NOMO-1 treated with dmso at 0.1 percent for 144 hours (cell line): ENCODE results near the gene CLCN7.
"Not testable (repeated sequence)": the region's sequence is repeated elsewhere in the genome, so short reads cannot be mapped to it uniquely, and the experiment has no call there.

Experiments
- DNase-seq: peaks from one replicate; lab custom pipeline; 2025; ENCODE audit not compliant: unreplicated experiment; lab: John Stamatoyannopoulos, UW

The CLCN7 gene

DNA sequence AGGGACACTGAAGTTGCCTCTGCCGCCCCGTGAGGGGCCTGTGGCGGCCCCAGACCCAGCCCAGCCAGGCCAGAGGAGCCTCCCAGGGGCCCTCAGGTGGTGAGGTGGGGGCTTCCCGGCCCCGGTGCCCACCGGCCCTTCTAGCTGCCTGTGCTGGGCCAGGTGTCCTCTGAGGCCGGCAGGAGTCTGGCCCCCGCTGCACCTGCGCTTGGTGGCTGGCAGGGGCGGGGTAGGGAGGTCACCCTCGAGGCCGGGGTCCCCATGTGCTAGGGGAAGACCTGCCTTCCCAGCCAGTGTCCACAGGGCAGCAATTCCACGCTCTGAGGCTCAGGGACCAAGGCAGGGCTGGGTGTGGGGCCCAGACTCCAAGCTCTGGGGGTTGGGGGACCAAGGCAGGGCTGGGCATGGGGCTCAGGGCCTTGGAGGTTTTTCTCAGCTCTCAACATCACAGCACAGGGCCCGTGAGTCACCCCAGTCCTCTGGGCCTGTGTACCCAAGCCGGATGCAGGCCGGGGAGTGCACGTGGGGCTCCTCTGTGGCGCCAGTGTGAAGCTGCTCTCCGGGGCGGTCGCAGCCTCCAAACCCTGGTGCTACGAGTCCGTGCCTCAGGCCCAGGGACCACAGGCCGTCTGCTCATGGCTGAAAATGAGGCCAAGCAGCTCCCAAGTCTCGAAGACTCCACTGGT, 29.2 kb downstream of the CLCN7 start:
- no peak for DNase-seq

DNA sequence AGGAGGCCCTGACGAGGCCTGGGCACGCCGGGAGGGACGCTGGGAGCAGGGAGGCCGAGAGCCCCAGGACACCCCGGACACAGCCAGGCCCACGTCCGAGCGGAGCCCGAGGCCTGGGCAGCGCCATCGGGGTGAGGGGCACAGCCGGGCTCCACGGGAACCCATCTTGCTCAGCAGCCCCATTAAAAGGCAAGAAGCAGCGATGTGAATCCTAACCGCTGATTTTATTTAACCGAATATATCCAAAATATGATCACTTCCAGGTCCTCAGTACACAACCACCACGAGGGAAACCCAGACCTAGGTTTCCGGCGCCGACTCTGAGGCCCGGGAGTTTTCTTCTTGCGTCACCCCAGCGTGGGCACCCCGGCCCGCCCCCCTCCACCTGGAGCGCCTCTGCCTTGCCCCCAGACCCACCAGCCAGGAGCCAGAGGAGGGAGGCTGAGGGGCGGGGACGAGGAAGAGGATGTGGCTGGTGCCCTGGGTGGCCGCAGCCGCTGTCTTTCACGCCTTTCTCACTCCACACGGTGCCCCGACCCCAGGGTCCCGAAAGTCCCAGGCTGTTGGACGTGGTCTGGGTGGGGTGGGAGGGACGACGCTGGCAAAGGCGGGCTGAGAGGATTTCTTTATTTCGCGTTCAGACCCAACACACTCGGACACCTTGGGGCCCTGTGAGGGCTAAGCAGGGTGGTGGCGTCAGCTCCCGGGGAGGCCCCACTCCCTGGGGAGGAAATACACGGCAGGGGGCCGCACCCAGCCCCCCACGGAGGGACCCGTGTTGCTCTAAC, 29.9 kb downstream of the CLCN7 start:
- DNase-seq = no peak

DNA sequence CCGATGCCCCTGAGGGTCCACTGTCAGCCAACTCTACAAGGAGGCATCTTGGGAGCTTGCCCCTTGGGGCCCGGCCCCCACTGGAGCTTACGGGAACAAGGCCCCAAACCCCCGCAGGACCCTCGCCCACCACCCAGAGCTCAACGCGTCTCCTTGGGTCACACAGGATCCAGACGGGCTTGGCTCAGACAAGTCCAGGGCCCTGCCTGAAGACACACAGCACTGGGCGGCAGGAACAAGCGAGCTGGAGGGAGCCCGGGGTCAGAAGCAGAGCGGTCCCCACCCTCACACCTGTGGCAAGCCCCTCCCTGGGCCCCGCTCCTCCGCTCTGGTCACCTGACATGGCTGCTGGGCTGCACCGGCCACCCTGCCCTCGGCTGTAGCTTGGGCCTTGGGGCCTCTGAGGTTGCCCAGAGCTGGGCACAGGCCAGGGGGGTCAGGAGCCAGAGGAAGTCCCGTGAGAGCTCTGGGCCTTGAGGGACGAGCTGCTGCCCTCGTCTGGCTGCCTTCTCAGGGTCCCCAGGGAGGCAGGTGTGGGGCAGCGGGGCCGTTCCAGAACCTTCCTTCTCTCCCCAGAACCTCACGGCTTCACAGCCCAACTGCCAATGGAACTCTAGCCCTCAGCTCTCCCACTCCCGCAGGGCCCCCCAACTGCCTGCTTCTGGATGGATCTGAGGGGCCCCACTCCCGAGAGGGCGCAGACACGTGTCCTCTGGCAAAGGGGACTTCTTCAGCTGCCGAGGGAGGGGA, 30.7 kb downstream of the CLCN7 start, which contains the start of gene CCDC154:
CCDC154 (minus strand) TSS at position 577 of the 750 bp plus-strand sequence; CDS start at position 343, 234 bp downstream.
- DNase-seq = no peak

DNA sequence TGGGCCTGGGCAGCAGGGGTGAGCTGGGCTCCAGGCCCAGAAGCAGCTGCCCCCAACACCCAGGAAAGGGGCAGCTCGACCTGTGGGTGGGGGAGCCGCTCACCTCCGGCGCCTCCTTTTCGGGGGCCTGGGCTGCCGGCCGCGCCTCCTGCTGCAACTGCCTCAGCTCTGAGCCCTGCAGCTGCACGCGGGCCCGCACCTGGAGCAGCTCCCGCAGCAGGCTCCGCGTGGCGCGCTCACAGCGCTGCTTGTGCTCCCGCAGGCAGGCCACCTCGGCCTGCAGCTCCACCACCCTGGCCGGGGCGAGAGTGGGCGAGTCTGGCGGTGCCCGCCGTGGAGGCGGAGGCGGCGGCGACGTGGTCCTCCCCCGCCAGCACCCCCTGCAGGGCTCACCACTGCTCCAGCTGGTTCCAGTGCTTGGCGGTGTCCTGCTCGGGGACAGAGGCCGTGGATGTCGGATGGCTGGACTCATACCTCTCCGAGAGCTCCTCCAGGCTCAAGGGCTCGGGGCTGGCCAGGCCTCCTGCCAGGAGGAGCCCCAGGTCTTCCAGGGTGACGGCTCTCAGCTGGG, 31.3 kb downstream of the CLCN7 start:
- DNase-seq = no peak

DNA sequence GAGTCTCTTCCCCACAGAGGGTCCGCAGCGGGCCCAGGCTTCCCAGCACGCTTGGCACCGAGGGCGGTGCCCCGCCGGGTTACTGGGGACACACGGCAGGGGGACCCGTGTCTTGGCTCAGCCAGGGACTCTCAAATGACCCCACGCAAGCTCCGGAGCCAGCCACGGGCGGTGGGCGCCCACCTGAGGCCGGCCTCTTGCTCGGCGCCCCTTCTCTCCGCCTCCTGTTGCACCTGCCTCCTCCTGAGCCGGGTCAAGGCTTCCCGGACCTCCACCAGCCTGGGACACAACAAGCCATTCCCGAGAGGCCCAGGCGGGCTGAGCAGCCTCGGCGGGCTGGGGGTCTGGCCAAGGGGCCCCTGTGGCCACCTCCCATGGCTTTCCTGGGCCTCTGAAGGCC, 32.1 kb downstream of the CLCN7 start:
- DNase-seq = no peak

DNA sequence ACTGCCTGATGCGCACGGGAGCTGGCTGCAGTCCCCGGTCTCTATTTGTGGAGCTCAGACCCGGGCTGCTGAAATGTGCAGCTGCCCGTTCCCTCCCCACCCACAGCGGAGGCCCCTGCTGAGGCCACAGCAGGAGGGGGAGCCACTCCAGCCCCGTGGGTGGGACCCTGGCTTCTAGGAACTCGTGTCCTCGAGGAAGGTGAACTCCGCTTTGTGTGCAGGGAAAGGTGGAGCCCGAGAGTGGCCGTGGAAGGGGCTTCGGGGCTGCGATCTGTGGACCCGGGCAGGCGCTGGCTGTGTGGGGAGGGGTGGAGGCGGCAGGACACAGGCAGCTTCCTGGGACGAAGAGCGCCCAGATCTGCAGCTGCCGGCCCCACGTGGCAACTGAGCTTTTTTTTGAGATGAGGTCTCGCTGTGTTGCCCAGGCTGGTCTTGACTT, 33.4 kb downstream of the CLCN7 start:
- DNase-seq = no peak

DNA sequence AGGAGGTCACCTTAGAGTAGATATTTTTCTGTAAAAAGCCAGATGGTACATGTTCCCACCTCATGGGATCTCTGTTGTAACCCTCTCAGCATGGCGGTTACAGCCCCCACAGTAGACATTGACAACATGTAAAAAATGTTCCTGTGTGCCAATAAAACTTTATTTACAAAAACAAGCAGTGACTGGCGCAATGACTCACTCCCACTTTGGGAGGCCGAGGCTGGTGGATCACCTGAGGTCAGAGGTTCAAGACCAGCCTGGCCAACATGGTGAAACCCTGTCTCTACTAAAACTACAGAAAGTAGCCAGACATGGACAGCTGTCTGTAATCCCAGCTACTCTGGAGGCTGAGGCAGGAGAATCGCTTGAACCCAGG, 35.1 kb downstream of the CLCN7 start:
- not testable (repeated sequence) for DNase-seq

DNA sequence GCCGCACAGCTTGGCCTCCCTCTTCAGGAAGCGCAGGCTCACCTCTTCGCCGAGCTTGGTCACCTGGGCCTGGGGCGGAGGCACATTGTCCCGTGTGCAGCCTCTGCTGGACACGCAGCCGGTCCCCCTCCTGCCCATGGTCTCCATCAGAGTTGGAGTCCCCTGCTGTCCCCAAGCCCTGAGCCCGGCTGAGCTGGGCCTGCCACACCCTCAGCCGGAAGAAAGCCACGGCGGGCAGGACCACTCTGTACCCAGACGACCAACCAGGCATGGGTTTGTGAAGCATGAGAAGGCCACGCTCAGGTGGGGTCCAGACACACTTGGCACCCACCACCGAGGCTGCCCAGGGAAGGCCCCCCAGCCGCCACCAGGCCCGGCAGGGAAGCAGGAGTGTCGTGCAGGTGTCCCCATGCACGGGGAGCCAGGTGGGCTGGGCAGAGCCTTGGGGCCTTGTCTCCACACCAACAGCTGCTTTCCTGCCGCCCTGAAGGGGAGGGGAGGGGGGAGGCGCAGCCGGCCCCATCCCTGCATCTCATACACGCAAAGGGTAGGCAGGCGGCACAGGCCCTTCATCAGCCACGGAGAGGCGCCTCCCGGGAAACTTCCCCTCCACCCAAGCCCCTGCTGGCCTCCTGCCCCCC, 35.6 kb downstream of the CLCN7 start:
- no peak for DNase-seq

DNA sequence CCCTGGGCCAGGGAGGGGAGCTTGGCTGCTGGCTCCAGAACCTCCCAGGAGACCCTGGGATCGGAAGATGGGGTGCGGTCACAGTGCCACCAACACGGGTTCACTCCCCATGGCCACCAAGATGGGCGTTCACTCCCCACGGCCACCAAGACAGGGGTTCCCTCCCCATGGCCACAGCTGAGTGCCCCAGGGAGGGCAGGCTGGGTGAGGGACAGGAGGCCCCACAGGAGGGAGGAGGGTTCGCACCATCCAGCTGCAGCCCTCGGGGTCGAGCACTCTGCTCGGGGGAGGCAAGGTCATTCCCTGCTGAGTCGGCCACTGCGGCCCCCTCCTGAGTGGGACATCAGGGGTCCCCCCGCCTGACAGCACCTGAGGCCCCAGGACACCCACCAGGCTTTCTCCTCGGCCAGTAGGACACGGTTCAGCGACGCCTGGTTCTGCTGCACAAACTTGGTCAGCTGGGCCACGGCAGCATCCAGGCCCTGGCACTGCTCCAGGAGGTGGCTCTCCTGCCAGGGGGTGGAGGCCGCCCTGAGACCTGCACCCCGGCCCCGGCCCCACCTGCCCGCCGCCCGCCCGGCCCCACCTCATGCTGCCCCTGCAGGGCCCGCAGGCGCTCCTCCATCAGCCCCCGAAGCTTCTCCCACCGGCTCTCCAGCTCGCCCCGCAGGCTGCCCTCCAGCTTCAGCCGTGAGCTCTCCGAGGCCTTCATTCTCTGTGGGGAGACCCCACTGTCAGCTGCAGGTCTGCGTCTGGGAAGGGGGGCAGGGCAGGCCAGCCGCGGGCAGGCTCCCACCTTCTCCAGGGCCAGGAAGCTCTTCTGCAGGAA, 36.4 kb downstream of the CLCN7 start:
- no peak for DNase-seq

DNA sequence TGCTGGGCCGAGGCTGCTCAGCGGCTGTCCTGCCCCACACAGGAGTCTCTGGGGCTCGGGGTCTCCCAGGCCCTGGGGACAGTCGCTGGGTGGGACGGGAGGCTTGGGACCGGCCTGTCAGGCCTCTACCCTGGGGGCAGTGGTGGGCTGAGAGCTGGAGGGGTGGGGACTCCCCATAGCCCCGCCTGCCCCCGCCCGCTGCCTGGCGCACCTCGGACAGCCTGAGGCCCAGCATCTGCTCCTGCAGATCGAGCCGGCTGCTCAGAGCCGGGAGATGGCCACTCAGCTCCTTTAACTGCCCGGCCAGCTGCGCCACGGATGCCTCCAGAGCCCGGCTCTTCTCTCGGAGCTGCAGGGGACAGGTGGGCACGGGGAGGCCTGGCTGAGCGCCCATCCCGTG, 37.2 kb downstream of the CLCN7 start:
- DNase-seq = no peak

DNA sequence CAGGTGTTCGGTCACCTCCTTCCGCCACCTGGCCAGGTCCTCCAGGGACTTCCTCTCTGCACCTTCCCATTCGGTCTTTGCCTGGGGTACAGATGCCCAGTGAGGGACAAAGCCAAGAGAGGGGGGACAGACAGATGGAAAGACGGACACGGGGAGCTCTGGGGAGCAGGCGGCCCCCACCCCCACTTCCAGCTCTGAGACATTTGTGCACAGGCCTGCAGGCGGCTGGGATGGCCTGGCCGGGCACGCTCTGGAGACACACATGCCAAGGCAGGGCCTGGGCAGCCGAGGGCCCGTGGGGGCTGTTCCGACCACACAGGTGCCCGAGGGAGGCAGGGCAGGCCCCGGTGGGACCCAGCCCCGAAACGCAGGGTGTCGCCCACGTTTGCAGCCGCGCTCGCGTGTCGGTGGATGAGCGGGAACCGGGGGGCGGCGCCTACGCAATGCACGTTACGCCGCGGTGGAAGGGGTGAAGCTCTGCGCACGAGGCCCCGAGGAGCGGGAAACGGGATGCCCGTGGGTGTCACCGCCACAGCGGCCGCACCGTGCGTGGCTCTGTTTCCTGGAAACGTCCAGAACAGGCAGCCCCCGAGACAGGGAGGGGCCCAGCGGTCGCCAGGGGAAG, 38.0 kb downstream of the CLCN7 start:
- no peak for DNase-seq

DNA sequence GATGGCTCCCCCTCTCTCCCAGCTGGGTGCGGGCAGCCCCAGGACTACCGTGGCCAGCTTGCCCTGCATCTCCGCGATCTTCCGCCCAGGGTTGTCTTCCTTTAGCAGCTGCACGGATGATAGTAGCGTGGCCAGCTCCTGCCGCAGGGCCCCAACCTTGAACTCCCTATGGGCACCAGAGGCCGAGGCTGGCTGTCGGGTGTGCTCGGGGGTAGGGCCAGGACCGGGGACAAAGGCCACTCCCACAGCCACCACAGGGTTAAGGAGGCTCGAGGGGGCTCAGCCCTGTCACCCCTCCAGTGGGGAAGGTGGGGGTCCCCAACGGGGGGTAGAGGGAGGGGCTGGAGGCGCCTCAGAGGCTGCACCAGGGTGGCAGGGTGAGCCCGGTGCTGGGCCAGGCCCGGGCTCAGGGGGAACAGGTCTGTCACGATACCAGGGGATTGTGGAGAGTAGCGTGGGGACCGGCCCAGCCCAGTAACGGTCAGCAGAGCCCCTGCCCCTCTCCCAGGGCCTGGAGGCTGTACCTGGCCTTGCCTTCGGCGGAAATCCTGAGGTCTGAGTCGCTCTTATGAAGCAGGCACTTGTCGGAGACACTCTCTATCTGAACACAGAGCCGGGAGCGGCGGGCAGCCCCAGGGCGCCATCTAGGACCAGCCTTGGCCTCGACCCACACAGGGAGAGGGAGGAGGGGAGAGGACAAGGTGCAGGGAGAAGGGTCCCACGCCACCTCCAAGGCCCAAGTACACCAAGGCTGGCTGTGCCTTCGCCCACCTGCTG, 38.7 kb downstream of the CLCN7 start:
- DNase-seq = no peak

DNA sequence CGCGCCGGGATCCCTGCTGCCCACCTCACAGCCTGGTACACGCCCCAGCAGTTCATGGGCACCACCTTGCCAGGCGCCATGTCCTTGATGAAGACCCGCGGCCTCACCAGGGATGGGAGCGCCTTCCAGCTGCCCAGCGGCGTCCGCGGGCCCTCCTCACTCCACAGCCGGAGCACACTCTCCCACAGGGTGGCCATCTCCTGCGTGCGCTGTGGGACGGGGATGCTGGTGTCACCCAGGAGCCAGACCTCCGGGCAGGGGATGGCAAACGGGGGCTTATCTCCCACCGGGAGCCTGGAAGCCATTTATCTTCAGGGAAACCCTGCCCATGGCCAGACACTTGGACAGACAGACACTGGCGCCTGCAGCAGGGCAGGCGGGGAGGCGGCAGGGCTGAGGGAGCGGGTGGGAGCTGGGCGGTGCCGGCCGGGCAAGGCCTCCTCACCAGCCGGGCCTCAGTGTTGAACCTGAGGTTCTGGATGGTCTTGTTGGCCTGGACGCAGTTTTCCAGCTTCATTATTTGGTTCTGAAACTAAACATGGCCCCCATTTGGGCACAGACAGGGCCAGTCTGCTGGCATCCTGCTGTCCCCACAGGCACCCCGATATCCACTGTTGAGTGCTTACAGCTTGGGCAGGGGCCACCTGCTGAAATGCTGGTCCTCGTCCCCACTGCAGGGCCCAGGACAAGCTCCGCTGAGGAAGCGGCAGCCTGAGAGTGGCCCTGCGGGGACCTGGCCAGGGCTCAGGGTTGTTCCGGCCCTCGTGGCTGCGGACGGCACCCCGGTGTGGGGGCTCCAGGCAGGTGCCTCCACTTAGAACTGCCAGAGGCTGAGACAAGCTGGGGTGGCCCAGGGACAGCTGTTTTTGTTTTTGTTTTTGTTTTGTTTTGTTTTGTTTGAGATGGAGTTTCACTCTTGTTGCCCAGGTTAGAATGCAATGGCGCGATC, 39.9 kb downstream of the CLCN7 start:
- no peak for DNase-seq

DNA sequence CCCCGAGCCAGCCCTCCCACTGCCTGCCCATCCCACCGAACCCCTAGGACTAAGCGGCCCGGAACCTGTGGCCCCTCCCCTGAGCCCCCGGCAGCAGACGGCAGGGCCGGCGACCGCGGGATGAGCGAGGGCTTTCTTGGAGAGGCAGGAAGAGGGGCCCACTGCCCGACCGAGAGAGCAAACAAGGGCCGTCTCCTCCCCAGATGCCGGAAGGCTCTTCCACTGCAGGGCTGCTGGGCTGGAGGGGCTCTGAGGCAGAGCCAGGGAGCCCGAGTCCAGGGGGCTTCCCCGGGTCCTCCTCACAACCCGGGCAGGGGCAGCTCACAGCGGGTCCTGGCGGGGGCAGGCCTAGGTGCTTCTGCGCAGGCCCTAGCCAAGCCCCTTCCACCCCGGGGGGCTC, 41.1 kb downstream of the CLCN7 start:
- DNase-seq = no peak

DNA sequence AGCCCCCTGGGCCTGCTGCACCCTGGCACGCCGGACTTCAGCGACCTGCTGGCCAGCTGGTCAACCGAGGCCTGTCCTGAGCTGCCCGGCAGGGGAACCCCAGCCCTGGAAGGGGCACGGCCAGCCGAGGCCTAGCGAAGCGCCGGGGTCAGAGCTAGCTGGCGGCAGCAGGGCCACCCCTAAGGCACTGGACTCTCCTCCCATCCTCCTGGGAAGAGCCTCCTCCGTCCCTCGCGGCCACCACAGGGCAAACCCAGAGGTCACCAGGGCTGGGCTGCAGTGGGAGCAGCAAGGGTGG, 41.6 kb downstream of the CLCN7 start:
- no peak for DNase-seq

DNA sequence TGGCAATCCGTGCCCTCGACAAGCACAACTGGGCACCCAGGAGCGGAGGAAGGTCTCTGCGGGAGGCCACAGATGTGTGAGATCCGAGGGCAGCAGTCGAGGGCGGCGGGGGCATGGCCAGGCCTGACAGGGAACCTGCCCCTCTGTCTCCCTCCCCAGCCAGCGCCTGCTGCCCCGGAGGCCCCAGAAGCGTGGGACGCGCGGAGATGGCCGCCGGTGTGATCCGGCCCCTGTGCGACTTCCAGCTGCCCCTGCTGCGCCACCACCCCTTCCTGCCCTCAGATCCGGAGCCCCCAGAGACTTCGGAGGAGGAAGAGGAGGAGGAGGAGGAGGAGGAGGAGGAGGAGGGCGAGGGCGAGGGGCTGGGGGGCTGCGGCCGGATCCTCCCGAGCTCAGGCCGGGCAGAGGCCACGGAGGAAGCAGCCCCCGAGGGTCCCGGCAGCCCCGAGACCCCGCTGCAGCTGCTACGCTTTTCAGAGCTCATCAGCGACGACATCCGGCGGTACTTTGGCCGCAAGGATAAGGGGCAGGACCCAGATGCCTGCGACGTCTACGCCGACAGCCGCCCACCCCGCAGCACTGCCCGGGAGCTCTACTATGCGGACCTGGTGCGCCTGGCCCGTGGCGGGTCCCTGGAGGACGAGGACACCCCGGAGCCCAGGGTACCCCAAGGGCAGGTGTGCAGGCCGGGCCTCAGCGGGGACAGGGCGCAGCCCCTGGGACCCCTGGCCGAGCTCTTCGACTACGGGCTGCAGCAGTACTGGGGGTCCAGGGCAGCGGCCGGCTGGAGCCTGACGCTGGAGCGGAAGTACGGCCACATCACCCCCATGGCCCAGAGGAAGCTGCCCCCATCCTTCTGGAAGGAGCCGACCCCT, 42.2 kb downstream of the CLCN7 start:
- DNase-seq = no peak
